Measurements from ENCODE around the gene APOF. TPM values are rescaled to one million over a fixed set of nuclear protein-coding genes. Genes with fewer than 3 reads are reported as not detected.

APOF gene
- total and polyA plus RNA-seq, 2 of the 13 experiments (the other 11 are each of a cell fraction or from before 2014, with no cell fraction given) = 3.3 to 23.9 TPM

GRCh38 chr12:56410768-56411167 is 48.1 kb upstream of the APOF start (continued):
- TF ChIP-seq, protein P1, sequence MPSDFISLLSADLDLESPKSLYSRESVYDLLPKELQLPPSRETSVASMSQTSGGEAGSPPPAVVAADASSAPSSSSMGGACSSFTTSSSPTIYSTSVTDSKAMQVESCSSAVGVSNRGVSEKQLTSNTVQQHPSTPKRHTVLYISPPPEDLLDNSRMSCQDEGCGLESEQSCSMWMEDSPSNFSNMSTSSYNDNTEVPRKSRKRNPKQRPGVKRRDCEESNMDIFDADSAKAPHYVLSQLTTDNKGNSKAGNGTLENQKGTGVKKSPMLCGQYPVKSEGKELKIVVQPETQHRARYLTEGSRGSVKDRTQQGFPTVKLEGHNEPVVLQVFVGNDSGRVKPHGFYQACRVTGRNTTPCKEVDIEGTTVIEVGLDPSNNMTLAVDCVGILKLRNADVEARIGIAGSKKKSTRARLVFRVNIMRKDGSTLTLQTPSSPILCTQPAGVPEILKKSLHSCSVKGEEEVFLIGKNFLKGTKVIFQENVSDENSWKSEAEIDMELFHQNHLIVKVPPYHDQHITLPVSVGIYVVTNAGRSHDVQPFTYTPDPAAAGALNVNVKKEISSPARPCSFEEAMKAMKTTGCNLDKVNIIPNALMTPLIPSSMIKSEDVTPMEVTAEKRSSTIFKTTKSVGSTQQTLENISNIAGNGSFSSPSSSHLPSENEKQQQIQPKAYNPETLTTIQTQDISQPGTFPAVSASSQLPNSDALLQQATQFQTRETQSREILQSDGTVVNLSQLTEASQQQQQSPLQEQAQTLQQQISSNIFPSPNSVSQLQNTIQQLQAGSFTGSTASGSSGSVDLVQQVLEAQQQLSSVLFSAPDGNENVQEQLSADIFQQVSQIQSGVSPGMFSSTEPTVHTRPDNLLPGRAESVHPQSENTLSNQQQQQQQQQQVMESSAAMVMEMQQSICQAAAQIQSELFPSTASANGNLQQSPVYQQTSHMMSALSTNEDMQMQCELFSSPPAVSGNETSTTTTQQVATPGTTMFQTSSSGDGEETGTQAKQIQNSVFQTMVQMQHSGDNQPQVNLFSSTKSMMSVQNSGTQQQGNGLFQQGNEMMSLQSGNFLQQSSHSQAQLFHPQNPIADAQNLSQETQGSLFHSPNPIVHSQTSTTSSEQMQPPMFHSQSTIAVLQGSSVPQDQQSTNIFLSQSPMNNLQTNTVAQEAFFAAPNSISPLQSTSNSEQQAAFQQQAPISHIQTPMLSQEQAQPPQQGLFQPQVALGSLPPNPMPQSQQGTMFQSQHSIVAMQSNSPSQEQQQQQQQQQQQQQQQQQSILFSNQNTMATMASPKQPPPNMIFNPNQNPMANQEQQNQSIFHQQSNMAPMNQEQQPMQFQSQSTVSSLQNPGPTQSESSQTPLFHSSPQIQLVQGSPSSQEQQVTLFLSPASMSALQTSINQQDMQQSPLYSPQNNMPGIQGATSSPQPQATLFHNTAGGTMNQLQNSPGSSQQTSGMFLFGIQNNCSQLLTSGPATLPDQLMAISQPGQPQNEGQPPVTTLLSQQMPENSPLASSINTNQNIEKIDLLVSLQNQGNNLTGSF (CRISPR knock-in tag; IDR thresholded peaks at IDR 0.05) = no peak
- TF ChIP-seq ZNF781 (CRISPR knock-in tag; IDR thresholded peaks at IDR 0.05; ENCODE audit: borderline replicate concordance, not compliant biosample characterization) (no peak), MYPOP (CRISPR knock-in tag; IDR thresholded peaks at IDR 0.05) (no peak), ZNF468 (CRISPR knock-in tag; IDR thresholded peaks at IDR 0.05) (no peak), SPEN (CRISPR knock-in tag; IDR thresholded peaks at IDR 0.05; ENCODE audit: low read depth) (no peak), ZNF256 (CRISPR knock-in tag; conservative IDR thresholded peaks at IDR 0.05) (no peak), SRSF4 (IDR thresholded peaks at IDR 0.05; ENCODE audit: low read depth, low read length, poor library complexity, severe bottlenecking) (no peak)
